GM19099 (cell line): ENCODE measurements around the gene TDRD10.

Experiments
- POLR2A ChIP-seq: IDR thresholded peaks from 3 replicates; pipeline ENCODE4 v1.6.1; 2011; ENCODE audit warnings: low read depth; ENCODE audit not compliant: insufficient read length; ENCODE audit errors: extremely low read depth

Gene TDRD10

GRCh38 chr1:154552036-154552435, 50.0 kb downstream of the TDRD10 start:
- TF ChIP-seq POLR2A, result no peak

DNA sequence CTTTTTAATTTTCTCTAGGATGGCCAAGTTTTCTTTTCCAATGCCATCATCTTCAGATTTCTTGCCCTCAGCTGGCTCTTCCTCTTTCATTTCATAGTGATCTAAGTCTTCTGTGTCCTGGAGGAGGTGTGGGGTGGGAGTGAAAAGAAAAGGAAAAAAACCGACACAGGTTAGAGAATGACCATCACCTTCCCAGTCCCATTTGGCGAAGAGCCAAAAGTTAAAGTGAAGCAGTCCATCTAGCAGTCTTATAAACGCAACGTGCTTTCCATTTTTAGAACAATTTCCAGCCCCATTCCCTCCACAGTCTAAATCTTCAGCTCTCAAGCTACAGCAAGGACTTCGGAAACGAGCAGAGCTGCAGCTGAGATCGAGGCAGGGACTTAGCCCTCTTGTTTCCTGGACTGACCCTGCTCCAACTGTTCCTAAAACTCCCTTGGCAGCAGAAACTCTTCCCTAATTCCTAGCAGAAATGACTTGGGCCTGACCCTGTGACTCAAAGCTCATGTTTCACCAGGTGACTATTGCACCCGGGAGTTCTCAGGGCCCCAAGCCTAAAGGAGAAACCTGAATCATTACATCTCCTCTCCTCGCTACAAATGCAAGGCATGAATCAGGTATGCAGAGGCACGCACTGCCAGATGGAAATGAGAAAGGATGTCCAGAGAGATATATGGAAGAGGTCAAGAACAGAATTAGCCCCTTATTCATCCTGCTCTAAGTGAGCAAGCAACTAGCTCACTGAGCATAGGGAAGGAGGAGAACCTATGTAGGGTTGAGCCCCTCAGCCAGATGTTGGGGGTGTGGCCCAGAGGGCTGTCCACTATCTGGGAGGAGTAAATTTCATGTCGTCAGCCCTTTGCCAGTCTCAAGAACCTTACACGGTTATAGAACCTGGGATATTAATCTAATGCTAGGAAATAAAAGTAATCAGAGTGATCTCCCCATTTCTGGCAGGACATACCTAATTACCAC, 51.3 kb downstream of the TDRD10 start:
- TF ChIP-seq POLR2A, result no peak

DNA sequence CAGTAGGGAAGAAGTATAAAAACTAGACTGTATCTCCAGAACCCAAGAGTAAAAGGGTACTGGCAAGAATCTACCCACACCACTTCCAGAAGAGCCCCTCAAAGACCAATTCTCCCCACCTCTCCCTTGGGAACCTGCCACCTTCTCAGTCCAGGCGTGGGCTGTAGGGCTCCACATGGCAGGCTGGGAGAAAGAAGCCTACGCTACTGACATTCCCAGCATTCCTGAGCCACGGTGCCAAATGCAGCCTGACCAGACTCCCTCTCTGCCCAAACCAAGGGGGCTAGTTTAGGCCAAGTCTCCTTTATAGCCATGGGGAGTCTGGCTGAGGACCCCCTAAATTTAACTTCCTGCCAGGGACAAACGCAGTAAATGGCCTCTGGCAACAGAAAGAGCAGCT, 54.4 kb downstream of the TDRD10 start:
- TF ChIP-seq POLR2A, result no peak

DNA sequence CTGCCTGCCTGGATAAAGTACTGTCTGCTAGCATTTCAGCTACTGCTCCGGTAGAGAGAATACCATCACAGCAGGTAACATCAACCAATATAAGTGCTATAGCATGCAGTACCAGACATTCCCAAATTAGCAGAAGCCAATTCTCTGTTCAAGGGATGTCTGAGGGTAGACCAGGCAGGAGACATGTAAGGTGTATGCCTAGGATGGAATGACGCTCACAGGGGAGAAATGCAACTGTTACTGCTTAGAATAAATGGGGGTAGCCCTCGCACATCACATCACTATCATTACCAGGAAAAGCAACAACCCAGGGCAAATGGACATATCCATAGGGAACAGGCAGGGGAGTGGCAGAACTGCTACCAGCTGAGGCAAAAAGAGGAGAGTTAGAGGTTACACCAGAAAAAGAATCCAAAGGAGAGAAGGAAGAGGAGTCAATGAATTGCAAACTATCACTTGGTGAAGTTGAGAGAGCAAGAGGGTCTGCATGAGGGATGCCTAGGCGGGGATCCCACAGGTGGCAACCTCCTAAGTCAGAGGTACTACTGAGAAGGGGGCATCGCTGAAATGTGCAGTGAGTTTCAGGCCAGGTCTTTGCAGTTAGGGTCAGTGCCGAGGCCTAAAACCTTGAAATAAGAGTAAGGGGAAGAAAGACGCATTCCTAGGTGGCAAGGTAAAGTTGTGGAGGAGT, 55.4 kb downstream of the TDRD10 start:
- no peak for TF ChIP-seq POLR2A

GRCh38 chr1:154557939-154558719, 56.1 kb downstream of the TDRD10 start, which contains the start of gene UBE2Q1:
Gene UBE2Q1, minus strand, starts transcription at chr1:154558662. Its CDS starts 109 bp downstream, at chr1:154558553.
- TF ChIP-seq POLR2A, result peak; percentile 73

DNA sequence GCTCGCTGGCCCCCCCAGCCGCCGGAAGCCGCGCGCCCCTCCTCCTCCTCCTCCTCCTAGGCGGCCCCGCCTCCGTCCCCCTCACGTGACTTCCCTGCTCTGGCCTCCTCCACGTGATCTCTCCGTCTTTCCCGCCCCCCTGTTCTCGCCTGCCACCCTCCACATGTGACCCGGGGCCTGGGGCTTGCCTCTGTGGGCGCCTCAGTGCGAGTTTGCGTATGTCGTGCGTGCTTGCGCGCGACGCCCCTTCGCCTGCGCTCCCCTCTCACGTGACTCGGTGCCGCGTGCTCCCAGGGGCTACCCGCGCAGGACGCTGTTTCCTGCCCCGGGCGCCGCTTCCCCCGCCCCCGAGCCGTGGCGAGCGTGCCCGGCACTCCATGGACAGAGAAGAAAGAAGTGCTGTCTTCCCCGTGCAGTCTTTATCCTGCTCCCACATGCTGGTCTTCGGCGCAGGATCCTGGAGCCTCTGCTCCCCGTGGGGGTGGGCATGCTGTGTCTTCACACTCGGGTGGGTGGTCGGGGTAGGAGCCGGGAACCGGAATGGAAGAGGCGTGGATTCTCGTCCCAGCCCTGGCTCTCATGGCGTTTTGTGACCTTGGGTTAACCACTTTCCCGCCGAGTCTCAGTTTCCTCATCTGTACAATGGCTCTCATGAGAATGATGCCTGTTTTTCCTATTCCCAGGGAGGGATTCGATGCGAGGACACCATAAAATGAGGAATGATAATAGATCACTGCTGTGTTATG, 56.9 kb downstream of the TDRD10 start:
- TF ChIP-seq POLR2A, result peak; percentile 38

- TF ChIP-seq POLR2A, result no peak
Observed at GRCh38 chr1:154559466-154560044, 57.5 kb downstream of the TDRD10 start.

- TF ChIP-seq POLR2A, result no peak
Observed at GRCh38 chr1:154565876-154566275, 63.9 kb downstream of the TDRD10 start.

DNA sequence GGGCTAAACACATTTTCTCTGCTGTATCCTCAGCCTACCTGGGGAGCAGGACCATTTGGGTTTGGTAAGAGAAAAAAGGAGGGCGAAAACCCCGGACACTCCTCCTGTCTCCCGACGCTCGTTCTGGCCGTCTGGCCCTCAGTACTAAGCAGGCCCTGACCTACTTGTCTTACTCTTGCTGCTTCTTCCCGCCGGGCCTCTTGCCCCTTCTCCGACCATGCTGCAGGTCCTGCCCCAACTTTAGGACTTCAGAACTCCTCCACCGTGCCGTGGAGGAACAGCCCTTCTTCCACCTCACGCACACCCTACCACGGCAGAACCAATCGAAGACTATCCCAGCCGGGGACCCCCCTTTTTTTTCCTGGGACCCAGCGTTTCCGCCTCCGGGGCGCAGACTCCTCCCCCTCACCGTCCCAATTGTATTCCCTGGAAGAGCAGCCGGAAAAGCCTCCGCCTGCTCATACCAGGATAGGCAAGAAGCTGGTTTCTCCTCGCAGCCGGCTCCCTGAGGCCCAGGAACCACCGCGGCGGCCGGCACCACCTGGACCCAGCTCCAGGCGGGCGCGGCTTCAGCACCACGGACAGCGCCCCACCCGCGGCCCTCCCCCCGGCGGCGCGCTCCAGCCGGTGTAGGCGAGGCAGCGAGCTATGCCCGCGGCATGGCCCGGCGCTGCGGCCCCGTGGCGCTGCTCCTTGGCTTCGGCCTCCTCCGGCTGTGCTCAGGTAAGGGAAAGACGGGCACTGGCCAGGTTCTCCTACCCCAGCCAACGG, 65.6 kb downstream of the TDRD10 start, which contains the start of gene CHRNB2:
Gene CHRNB2 (plus strand): TSS at position 393 of the 771 bp plus-strand sequence. CDS start 267 bp downstream, at position 660.
- no peak for TF ChIP-seq POLR2A

- TF ChIP-seq POLR2A, result no peak
Observed at GRCh38 chr1:154568157-154568815, 66.3 kb downstream of the TDRD10 start.

- no peak for TF ChIP-seq POLR2A
Observed at GRCh38 chr1:154571244-154571963, 69.4 kb downstream of the TDRD10 start.

DNA sequence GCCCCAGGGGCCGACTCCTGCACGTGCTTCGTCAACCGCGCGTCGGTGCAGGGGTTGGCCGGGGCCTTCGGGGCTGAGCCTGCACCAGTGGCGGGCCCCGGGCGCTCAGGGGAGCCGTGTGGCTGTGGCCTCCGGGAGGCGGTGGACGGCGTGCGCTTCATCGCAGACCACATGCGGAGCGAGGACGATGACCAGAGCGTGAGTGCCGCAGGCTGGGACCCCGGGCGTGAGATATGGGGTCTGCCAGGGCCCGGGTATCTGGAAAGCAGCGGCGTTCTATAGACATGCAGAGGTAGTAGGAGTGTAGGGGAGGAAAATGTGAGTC, 69.9 kb downstream of the TDRD10 start:
- TF ChIP-seq POLR2A, result no peak
